ENCODE data around the gene ADGRA1. TPM values are rescaled to one million over a fixed set of nuclear protein-coding genes. Genes with fewer than 3 reads are reported as not detected.
"Not testable (repeated sequence)": the region's sequence is repeated elsewhere in the genome, so short reads cannot be mapped to it uniquely, and the experiment has no call there.

ADGRA1 gene
- total and polyA plus RNA-seq, 7 donors, result 0.05 to 0.84 (median 0.08) TPM; not detected in 2

GRCh38 chr10:133133471-133134231, 45.9 kb downstream of the ADGRA1 start:
- no peaks in the 10 kb centered on the region for H3K36me3 ChIP-seq (ENCODE audit: insufficient read depth in 1 of 2, low read depth in 1 of 2)
- H3K9me3 ChIP-seq, result no peaks in the 10 kb centered on the region
- 76 to 89% (median 85%) methylated on average over 17 to 20 of the region's 20 CpGs for WGBS, 3 donors
- DNase-seq (peak; percentile 6 to 38), ATAC-seq (no peak)
- peaks cover 0 to 3% (median 0%) of the 10 kb centered on the region in 3 donors for H3K27me3 ChIP-seq (ENCODE audit: insufficient read depth in 3 of 3, low read length in 2 of 3)
- no peaks in the 10 kb centered on the region for H3K4me1 ChIP-seq
- H3K4me3 ChIP-seq, result no peak overlapping the region
- H3K27ac ChIP-seq, result no peak overlapping the region
- intact Hi-C loops (cut with DNase I), result no loop called here
- TF ChIP-seq CTCF (IDR thresholded peaks at IDR 0.05), result no peak

DNA sequence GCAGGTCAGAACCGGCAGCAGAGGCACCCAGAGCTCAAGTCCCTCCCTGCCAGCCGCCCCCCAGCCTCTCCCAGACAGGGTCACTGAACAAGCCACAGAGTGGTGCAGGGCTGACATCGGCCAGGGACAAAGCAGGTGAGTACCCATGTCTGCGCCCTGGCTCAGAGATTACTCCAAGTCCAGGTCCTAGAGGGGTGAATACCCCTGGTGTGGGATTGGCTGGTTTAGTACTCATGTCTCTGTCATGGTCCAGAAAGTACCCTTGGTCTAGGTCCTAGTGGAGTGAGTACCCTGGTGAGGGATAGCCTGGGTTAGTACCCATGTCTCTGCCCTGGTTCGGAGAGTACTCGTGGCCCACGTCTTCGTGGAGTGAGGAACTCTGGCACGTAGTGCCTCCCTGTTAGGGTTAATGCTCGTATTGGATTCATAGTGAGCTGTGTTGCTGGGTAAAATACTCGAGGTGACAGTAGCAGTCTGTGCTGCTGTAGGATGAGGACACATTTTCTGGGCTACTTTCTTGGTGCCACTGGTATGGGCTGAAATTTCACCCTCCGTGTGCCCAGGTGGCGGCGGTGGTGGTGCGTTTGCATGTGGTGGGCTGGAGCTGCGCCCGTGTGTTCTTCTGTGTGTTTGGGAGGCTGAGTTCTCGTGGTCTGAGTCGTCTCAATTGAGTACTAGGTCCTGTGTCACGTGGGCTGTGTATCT, 46.8 kb downstream of the ADGRA1 start:
- intact Hi-C loops (cut with DNase I), result no loop called here
- no peak for TF ChIP-seq CTCF (IDR thresholded peaks at IDR 0.05)
- no peaks in the 10 kb centered on the region for H3K4me1 ChIP-seq
- ATAC-seq (no peak), DNase-seq (peak; percentile 9 to 36)
- WGBS, 3 donors, result 70 to 75% (median 70%) methylated on average over 20 of the region's 20 CpGs
- no peaks in the 10 kb centered on the region for H3K9me3 ChIP-seq
- no peaks in the 10 kb centered on the region for H3K36me3 ChIP-seq (ENCODE audit: insufficient read depth in 1 of 2, low read depth in 1 of 2)
- H3K27ac ChIP-seq, result no peak overlapping the region
- no peak overlapping the region for H3K4me3 ChIP-seq
- peaks cover 0 to 4% (median 0%) of the 10 kb centered on the region in 3 donors for H3K27me3 ChIP-seq (ENCODE audit: insufficient read depth in 3 of 3, low read length in 2 of 3)

GRCh38 chr10:133135116-133135465, 47.4 kb downstream of the ADGRA1 start:
- Histone ChIP-seq H3K4me1 (no peaks in the 10 kb centered on the region), H3K36me3 (ENCODE audit: insufficient read depth in 1 of 2, low read depth in 1 of 2) (no peaks in the 10 kb centered on the region), H3K27me3 (ENCODE audit: insufficient read depth in 3 of 3, low read length in 2 of 3) (peaks cover 0 to 7% (median 3%) of the 10 kb centered on the region in 3 donors), H3K9me3 (no peaks in the 10 kb centered on the region), H3K4me3 (no peak overlapping the region), H3K27ac (no peak overlapping the region)
- no peak for TF ChIP-seq CTCF (IDR thresholded peaks at IDR 0.05)
- intact Hi-C loops (cut with DNase I), result no loop called here
- ATAC-seq (no peak), DNase-seq (peak in 1 of 2 donors; percentile 12)
- 67 to 73% (median 68%) methylated on average over 8 of the region's 8 CpGs for WGBS, 3 donors

DNA sequence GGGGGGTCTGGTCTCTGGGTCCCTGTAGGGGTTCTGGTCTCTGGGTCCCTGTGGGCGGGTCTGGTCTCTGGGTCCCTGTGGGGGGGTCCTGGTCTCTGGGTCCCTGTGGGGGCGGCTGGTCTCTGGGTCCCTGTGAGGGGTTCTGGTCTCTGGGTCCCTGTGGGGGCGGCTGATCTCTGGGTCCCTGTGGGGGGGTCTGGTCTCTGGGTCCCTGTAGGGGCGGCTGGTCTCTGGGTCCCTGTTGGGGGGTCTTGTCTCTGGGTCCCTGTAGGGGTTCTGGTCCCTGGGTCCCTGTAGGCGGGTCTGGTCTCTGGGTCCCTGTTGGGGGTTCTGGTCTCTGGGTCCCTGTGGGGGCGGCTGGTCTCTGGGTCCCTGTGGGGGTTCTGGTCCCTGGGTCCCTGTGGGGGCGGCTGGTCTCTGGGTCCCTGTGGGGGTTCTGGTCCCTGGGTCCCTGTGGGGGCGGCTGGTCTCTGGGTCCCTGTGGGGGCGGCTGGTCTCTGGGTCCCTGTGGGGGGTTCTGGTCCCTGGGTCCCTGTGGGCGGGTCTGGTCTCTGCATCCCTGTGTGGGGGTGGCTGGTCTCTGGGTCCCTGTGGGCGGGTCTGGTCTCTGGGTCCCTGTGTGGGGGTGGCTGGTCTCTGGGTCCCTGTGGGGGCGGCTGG, 49.9 kb downstream of the ADGRA1 start:
- DNase-seq, result peak in 1 of 2 donors; percentile 4
- ATAC-seq; H3K4me3 ChIP-seq; H3K27ac ChIP-seq; H3K9me3 ChIP-seq; intact Hi-C loops (cut with DNase I); H3K36me3 ChIP-seq (ENCODE audit: insufficient read depth in 1 of 2, low read depth in 1 of 2); H3K4me1 ChIP-seq: not testable (repeated sequence)
- WGBS, 3 donors, result 83 to 100% (median 90%) methylated on average over 1 to 12 of the region's 12 CpGs
- peaks cover 0 to 18% (median 6%) of the 10 kb centered on the region in 3 donors for H3K27me3 ChIP-seq (ENCODE audit: insufficient read depth in 3 of 3, low read length in 2 of 3)

- no peak for TF ChIP-seq CTCF (IDR thresholded peaks at IDR 0.05)
- Histone ChIP-seq H3K4me3 (no peak overlapping the region), H3K36me3 (ENCODE audit: insufficient read depth in 1 of 2, low read depth in 1 of 2) (no peaks in the 10 kb centered on the region), H3K27me3 (ENCODE audit: insufficient read depth in 3 of 3, low read length in 2 of 3) (peaks cover 0 to 15% (median 6%) of the 10 kb centered on the region in 3 donors), H3K9me3 (no peaks in the 10 kb centered on the region), H3K27ac (no peak overlapping the region), H3K4me1 (no peaks in the 10 kb centered on the region)
- DNase-seq (peak; percentile 5 to 34), ATAC-seq (no peak)
- intact Hi-C loops (cut with DNase I), result no loop called here
- WGBS, 3 donors, result 28 to 54% (median 34%) methylated on average over 10 to 17 of the region's 17 CpGs
These were observed 51.9 kb downstream of the ADGRA1 start for GRCh38 chr10:133139551-133140065.

Data from psoas muscle (tissue), 8 donors.